Activated CD8-positive, alpha-beta T cell treated with anti-CD3 and anti-CD28 coated beads for 36 hours (primary cell): ENCODE measurements around the gene CLN6. TPM values are rescaled to one million over a fixed set of nuclear protein-coding genes. Genes with fewer than 3 reads are reported as not detected.

ENCODE experiments used
- ATAC-seq: fragments of 200-7000 bp; cut with Tn5 transposase; one replicate; pipeline ENCODE4 v1.10.0; 2021; ENCODE audit warnings: mild to moderate bottlenecking, moderate library complexity
- CTCF ChIA-PET: fragments of 350-600 bp; sonication (Branson Sonifier 250); formaldehyde crosslinking; loops from one replicate; lab custom pipeline; 2021; ENCODE audit warnings: antibody characterized with exemption; lab: Charles Lee
- POLR2A ChIA-PET: fragments of 350-600 bp; sonication (Branson Sonifier 250); formaldehyde crosslinking; loops from one replicate; lab custom pipeline; 2021; ENCODE audit warnings: antibody characterized with exemption; lab: Charles Lee
- DNase-seq: peaks from one replicate; pipeline ENCODE4 v3.0.0-alpha.2; 2020
- H3K27ac Mint-ChIP-seq: one replicate; pipeline ENCODE4 v1.8.0; 2021; ENCODE audit warnings: mild to moderate bottlenecking, mixed read lengths
- H3K27me3 Mint-ChIP-seq: one replicate; pipeline ENCODE4 v1.8.0; 2021; ENCODE audit warnings: mixed read lengths
- H3K36me3 Mint-ChIP-seq: one replicate; pipeline ENCODE4 v1.8.0; 2021; ENCODE audit warnings: low read depth, mixed read lengths
- H3K4me1 Mint-ChIP-seq: one replicate; pipeline ENCODE4 v1.8.0; 2021; ENCODE audit warnings: low read depth, mixed read lengths
- H3K4me3 Mint-ChIP-seq: one replicate; pipeline ENCODE4 v1.8.0; 2021; ENCODE audit warnings: mild to moderate bottlenecking, moderate library complexity, mixed read lengths
- H3K9me3 Mint-ChIP-seq: one replicate; pipeline ENCODE4 v1.8.0; 2021; ENCODE audit warnings: mixed read lengths
- intact Hi-C: fragments of 100-400 bp; cut with micrococcal nuclease; formaldehyde crosslinking; loops from one replicate; pipeline ENCODE4 v1.10.0; 2022
- total RNA-seq, 2 experiments: library from RNA; stranded (reverse); gene quantifications; one replicate each; pipeline ENCODE4 v1.2.3, GENCODE V29; 2021
- TF ChIP-seq, protein P1 (sequence below): fragments of 200-600 bp; IDR thresholded peaks from one replicate; pipeline ENCODE4 v1.8.0; 2022; ENCODE audit warnings: antibody characterized with exemption, mild to moderate bottlenecking

The CLN6 gene
- total RNA-seq = 10 to 100 TPM; 43.1 to 47.2 TPM

DNA sequence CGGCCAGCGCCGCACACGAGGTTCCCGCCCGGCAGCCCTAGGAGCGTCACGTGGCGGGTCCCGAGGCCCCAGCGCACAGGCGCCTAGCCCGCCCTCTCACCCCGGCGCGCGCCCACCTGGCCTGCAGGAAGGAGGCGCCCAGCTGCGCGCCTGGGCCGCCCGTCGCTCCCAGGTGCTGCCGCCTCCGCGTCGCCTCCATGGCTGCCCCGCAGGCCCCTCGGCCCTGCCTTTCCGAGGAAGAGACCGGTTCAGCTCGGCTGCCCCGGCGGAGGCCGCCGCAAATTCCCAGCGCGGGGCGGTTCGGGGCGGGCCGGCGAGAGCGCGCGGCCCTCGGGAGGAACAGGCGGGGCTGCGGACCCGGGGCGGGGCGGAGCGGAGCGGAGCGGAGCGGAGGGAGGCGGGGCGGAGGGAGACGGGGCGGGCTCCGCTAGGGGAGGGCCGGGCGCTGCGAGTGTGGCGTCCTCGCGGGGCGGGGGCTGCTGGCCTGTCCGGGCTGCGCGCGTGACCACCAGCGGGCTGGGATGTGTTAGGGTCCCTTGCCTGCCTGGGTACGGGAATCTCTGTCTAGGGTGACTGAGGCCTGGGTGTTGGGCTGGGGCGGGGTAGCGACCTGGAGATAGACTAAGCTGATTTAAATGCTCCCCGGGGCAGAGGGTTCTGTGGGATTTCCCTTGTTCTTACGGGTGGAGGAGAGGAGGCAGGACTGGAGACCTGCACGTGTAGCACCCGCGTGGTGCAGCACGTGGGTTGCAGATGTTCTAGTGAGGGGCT lies at the start of gene CLN6:
Gene CLN6, minus strand, starts transcription at position 343 of the 771 bp plus-strand sequence. Its CDS starts 144 bp downstream, at position 199.
- peak; percentile 91 for ATAC-seq
- Mint-ChIP-seq H3K27me3 (no peaks in the 10 kb centered on the region), H3K9me3 (no peaks in the 10 kb centered on the region), H3K27ac (peak within 1 kb of the TSS; percentile 87), H3K4me1 (peaks cover 36% of the 10 kb centered on the region), H3K4me3 (peak within 1 kb of the TSS; percentile 85), H3K36me3 (peaks cover 23% of the 10 kb centered on the region)
- intact Hi-C loops = no loop called here
- ChIA-PET POLR2A (interaction anchor here (0.6 to 5.7 kb wide), 10 partner anchors 10 to 565 kb away, joined by 3 to 50 read pairs (median 3); partner anchors contain the start of genes FEM1B and PIAS1), CTCF (interaction anchor here (1.0 to 3.2 kb wide), 7 partner anchors 19 to 366 kb away, joined by 3 to 17 read pairs (median 4); partner anchors contain the start of gene FEM1B)
- DNase-seq = peak; percentile 87
- TF ChIP-seq, protein P1, sequence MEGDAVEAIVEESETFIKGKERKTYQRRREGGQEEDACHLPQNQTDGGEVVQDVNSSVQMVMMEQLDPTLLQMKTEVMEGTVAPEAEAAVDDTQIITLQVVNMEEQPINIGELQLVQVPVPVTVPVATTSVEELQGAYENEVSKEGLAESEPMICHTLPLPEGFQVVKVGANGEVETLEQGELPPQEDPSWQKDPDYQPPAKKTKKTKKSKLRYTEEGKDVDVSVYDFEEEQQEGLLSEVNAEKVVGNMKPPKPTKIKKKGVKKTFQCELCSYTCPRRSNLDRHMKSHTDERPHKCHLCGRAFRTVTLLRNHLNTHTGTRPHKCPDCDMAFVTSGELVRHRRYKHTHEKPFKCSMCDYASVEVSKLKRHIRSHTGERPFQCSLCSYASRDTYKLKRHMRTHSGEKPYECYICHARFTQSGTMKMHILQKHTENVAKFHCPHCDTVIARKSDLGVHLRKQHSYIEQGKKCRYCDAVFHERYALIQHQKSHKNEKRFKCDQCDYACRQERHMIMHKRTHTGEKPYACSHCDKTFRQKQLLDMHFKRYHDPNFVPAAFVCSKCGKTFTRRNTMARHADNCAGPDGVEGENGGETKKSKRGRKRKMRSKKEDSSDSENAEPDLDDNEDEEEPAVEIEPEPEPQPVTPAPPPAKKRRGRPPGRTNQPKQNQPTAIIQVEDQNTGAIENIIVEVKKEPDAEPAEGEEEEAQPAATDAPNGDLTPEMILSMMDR = no peak

DNA sequence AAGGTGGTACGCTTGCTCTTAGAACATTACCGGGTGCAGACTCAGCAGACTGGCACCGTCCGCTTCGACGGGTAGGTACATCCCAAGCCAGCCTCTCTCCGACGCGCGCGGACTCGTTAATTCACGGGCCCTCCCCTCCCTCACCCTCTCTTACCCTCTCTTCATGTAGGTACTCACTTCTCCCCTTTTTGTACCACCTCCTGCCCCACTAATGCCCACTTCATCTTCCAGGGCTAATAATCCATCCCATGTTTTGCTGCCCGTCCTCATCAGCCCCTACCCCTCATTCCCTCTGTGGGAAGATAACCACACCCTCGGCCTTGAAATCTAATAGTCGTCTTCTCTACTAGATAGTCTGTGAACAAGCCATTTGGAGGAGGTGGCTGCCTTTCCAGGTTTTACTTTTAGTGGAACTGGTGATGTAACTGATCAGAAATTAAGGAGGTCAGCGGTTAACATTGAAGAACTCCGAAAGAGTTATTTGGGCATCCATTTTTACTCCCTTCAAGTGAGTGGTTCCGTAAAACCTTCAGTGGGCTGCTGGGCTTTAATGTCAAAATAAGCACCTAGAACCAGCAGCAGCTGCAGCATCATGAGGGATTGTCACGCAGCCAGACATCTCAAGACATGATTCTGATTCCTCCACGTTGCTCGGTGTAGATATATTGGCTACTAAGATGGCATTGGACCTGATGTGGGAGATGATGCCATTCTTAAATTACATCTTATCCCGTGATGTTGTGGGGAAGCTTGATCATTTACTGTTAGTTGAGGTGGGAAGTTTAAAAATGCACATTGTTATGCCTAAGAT lies 49.3 kb upstream of the CLN6 start:
- Mint-ChIP-seq H3K4me1 (peaks cover 38% of the 10 kb centered on the region), H3K9me3 (no peaks in the 10 kb centered on the region), H3K27me3 (no peaks in the 10 kb centered on the region), H3K4me3 (peak overlapping the region; percentile 93), H3K27ac (peak overlapping the region; percentile 89), H3K36me3 (peaks cover 25% of the 10 kb centered on the region)
- POLR2A ChIA-PET = interaction anchor here (1.1 to 7.4 kb wide), 7 partner anchors 11 to 434 kb away, joined by 3 to 50 read pairs (median 5); partner anchors contain the start of gene CLN6
- ATAC-seq = no peak
- intact Hi-C loops = no loop called here
- TF ChIP-seq, protein P1 = no peak
- CTCF ChIA-PET = interaction anchor here (0.6 to 7.5 kb wide), 8 partner anchors 10 to 50 kb away, joined by 3 to 41 read pairs (median 6); partner anchors contain the start of gene CLN6
- DNase-seq = peak; percentile 33

DNA sequence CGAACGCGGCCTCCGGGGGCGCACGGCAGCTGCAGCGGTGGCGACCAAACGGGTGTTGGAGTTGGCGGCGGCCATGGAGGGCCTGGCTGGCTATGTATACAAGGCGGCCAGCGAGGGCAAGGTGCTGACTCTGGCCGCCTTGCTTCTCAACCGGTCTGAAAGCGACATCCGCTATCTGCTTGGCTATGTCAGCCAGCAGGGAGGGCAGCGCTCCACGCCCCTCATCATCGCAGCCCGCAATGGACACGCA lies 48.7 kb upstream of the CLN6 start:
- ATAC-seq = no peak
- POLR2A ChIA-PET = interaction anchor here (0.8 to 7.4 kb wide), 12 partner anchors 10 to 434 kb away, joined by 3 to 50 read pairs (median 4); partner anchors contain the start of gene CLN6
- peak; percentile 81 for DNase-seq
- TF ChIP-seq, protein P1 = peak; percentile 25
- CTCF ChIA-PET = interaction anchor here (1.6 to 7.5 kb wide), 6 partner anchors 14 to 49 kb away, joined by 4 to 41 read pairs (median 12); partner anchors contain the start of gene CLN6
- no peaks in the 10 kb centered on the region for H3K27me3 Mint-ChIP-seq
- H3K27ac Mint-ChIP-seq = peak overlapping the region; percentile 89
- H3K36me3 Mint-ChIP-seq = peaks cover 23% of the 10 kb centered on the region
- H3K9me3 Mint-ChIP-seq = no peaks in the 10 kb centered on the region
- intact Hi-C loops = no loop called here
- peaks cover 38% of the 10 kb centered on the region for H3K4me1 Mint-ChIP-seq
- peak overlapping the region; percentile 93 for H3K4me3 Mint-ChIP-seq

DNA sequence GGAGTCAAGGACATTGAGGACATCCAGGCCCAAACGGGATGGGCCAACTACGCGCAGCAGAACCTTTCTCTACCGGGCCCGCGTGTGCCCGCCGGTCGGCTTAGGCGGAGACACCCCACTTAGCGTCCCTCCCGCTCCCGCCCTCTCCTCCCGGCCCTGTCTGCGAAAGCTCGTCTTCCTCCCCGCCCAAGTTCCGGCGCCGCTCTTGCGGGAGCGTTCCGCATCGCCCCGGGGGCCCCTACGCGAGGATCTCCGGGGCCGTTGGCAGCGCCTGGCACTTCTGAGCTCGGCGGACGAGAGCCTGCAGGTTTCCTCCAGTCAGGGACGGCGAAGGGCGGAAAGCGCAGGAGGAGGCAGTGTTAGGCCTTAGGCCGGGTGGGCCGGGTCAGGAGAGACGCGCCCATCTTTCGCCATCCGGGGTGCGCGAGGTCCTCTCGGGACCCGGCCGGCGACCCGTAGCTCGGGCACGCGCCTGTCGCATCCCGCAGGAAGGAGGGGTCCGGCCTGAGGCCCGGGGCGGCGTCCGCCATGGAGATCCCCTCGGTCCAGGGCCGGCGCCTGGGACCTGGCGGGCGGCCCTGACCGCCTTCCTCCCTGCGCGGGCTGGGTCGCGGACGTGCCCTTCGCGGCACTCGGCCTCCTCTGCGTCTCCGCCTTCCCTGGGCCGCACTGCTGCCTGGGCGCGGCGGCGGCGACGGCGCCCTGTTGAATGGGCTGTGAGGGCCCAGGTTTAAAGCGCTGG lies 48.2 kb upstream of the CLN6 start, which contains the start of gene FEM1B:
Gene FEM1B, plus strand, starts transcription at position 143 of the 742 bp plus-strand sequence. CDS start 673 bp downstream, outside the sequence.
- Mint-ChIP-seq H3K27me3 (no peaks in the 10 kb centered on the region), H3K27ac (peak within 1 kb of the TSS; percentile 98), H3K4me3 (peak within 1 kb of the TSS; percentile 93), H3K9me3 (no peaks in the 10 kb centered on the region), H3K4me1 (peaks cover 38% of the 10 kb centered on the region), H3K36me3 (peaks cover 23% of the 10 kb centered on the region)
- CTCF ChIA-PET = interaction anchor here (1.6 to 7.5 kb wide), 6 partner anchors 14 to 49 kb away, joined by 4 to 41 read pairs (median 12); partner anchors contain the start of gene CLN6
- TF ChIP-seq, protein P1 = no peak
- ATAC-seq (peak; percentile 81), DNase-seq (peak; percentile 90)
- intact Hi-C loops = no loop called here
- POLR2A ChIA-PET = interaction anchor here (0.8 to 7.4 kb wide), 16 partner anchors 11 to 433 kb away, joined by 3 to 50 read pairs (median 4); partner anchors contain the start of genes CLN6 and PIAS1
